Loucy (cell line): ENCODE results near the gene ABHD14A.

ENCODE experiments used
- H2AFZ ChIP-seq: fragments of 200-600 bp; sonication (generic); 2 replicates; pipeline ENCODE4 v1.6.0; 2016; ENCODE audit warnings: antibody characterized with exemption, mild to moderate bottlenecking, low read length, moderate library complexity
- H3F3A ChIP-seq: fragments of 200-600 bp; 2 replicates; pipeline ENCODE4 v1.6.0; 2016; ENCODE audit warnings: antibody characterized with exemption, low read depth, mild to moderate bottlenecking
- H3K27me3 ChIP-seq: fragments of 200-600 bp; sonication (generic); 2 replicates; pipeline ENCODE4 v1.6.1; 2014; ENCODE audit warnings: low read length, mild to moderate bottlenecking; ENCODE audit not compliant: insufficient read depth, poor library complexity, severe bottlenecking
- H3K36me3 ChIP-seq: fragments of 200-600 bp; sonication (generic); 2 replicates; pipeline ENCODE4 v1.6.1; 2016; ENCODE audit warnings: low read length; ENCODE audit not compliant: insufficient read depth
- H3K4me1 ChIP-seq: fragments of 200-600 bp; sonication (generic); 2 replicates; pipeline ENCODE4 v1.5.1; 2014; ENCODE audit warnings: low read length, mild to moderate bottlenecking; ENCODE audit not compliant: insufficient read depth, poor library complexity, severe bottlenecking
- H3K4me2 ChIP-seq: fragments of 200-600 bp; sonication (generic); 2 replicates; pipeline ENCODE4 v1.6.0; 2014; ENCODE audit warnings: antibody characterized with exemption, low read length, low read depth, mild to moderate bottlenecking; ENCODE audit not compliant: poor library complexity, severe bottlenecking
- H3K4me3 ChIP-seq: fragments of 200-600 bp; sonication (generic); 2 replicates; pipeline ENCODE4 v1.5.1; 2014; ENCODE audit warnings: low read length, mild to moderate bottlenecking, mixed read lengths; ENCODE audit not compliant: poor library complexity, severe bottlenecking
- H3K79me2 ChIP-seq: fragments of 200-600 bp; sonication (generic); 2 replicates; pipeline ENCODE4 v1.6.1; 2014; ENCODE audit warnings: low read length; ENCODE audit not compliant: insufficient read depth
- H3K9ac ChIP-seq: fragments of 200-600 bp; sonication (generic); 2 replicates; pipeline ENCODE4 v1.6.0; 2014; ENCODE audit warnings: mild to moderate bottlenecking, low read depth, low read length, moderate library complexity; ENCODE audit not compliant: poor library complexity, severe bottlenecking
- H3K9me2 ChIP-seq: fragments of 200-600 bp; sonication (generic); replicated peaks from 2 replicates; pipeline ENCODE4 v1.6.1; 2016; ENCODE audit warnings: low read depth, low read length, mixed read lengths
- H3K9me3 ChIP-seq: fragments of 200-600 bp; sonication (generic); 2 replicates; pipeline ENCODE4 v1.6.1; 2014; ENCODE audit warnings: mild to moderate bottlenecking, antibody characterized with exemption, low read length, low read depth; ENCODE audit not compliant: insufficient read depth
- H4K20me1 ChIP-seq: fragments of 200-600 bp; sonication (generic); 2 replicates; pipeline ENCODE4 v1.6.0; 2014; ENCODE audit warnings: antibody characterized with exemption, low read length, mild to moderate bottlenecking; ENCODE audit not compliant: insufficient read depth, poor library complexity, severe bottlenecking
- EZH2phosphoT487 ChIP-seq: fragments of 200-600 bp; IDR thresholded peaks from 2 replicates; pipeline ENCODE4 v1.6.1; 2018; ENCODE audit warnings: antibody characterized with exemption, mild to moderate bottlenecking, moderate library complexity, borderline replicate concordance
- TF ChIP-seq, protein P1 (sequence below): fragments of 200-600 bp; sonication (generic); conservative IDR thresholded peaks from 2 replicates; pipeline ENCODE4 v1.5.1; 2014; ENCODE audit warnings: mild to moderate bottlenecking, antibody characterized with exemption, low read length

Gene ABHD14A

DNA sequence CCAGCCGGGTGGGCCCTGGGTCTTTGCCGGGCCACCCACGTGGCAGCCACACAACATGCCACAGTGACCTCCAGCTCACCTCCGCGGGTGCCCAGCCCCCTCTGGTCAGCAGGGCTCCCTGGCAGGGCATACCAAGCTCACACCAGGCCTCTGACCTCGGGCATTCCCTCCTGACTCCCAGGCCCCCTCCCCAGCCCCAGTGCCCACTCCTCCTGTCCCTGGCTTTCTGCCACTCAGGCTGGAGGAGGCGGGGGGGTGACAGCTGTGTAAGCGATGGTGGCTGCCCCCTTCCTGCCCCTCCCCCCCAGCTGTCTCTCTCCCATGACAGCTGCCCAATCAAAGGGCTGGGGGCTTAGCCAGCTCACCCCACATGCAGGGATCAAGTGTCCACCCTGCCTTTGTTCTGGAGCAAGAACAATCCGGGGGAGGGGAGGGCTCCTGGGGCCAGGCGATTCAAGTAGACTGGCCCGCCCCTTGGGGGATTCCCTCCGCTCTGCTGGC, 10.9 kb upstream of the ABHD14A start:
- H3K27me3 ChIP-seq: no peaks in the 10 kb centered on the region
- no peak overlapping the region for H3K4me2 ChIP-seq
- H4K20me1 ChIP-seq: no peaks in the 10 kb centered on the region
- peaks cover 21% of the 10 kb centered on the region for H3K4me1 ChIP-seq
- H3F3A ChIP-seq: no peaks in the 10 kb centered on the region
- no peaks in the 10 kb centered on the region for H3K9me2 ChIP-seq
- H3K36me3 ChIP-seq: no peaks in the 10 kb centered on the region
- no peak overlapping the region for H3K4me3 ChIP-seq
- no peak for TF ChIP-seq EZH2phosphoT487
- TF ChIP-seq, protein P1, sequence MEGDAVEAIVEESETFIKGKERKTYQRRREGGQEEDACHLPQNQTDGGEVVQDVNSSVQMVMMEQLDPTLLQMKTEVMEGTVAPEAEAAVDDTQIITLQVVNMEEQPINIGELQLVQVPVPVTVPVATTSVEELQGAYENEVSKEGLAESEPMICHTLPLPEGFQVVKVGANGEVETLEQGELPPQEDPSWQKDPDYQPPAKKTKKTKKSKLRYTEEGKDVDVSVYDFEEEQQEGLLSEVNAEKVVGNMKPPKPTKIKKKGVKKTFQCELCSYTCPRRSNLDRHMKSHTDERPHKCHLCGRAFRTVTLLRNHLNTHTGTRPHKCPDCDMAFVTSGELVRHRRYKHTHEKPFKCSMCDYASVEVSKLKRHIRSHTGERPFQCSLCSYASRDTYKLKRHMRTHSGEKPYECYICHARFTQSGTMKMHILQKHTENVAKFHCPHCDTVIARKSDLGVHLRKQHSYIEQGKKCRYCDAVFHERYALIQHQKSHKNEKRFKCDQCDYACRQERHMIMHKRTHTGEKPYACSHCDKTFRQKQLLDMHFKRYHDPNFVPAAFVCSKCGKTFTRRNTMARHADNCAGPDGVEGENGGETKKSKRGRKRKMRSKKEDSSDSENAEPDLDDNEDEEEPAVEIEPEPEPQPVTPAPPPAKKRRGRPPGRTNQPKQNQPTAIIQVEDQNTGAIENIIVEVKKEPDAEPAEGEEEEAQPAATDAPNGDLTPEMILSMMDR: no peak
- H2AFZ ChIP-seq: no peak overlapping the region
- peaks cover 5% of the 10 kb centered on the region; the same call in 1 of the 2 replicates for H3K79me2 ChIP-seq
- H3K9ac ChIP-seq: no peak overlapping the region
- no peaks in the 10 kb centered on the region for H3K9me3 ChIP-seq

DNA sequence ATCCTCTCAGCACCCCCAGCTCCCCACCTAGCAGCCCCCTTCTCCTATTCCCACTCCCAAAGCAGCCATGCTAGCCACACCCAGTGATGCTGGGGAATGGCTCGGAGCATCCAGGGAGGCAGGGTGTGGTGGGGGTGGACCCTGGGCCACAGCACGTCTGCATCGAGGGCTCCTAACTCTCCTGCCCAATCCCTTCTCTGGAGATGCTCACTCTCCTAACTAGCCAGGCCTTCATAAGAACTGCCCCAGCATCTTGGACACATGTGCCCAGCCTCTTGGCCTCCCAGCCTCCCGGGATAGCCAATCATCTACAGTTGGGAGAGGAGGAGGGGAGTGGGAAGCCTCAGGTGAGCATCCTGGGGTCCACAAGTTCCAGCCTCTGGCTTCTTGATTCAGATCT, 10.3 kb upstream of the ABHD14A start:
- Histone ChIP-seq H3F3A (0 out of 2 replicates have a peak, but pooled peaks cover 2% of the 10 kb centered on the region), H3K9ac (no peak overlapping the region), H2AFZ (no peak overlapping the region), H3K4me3 (no peak overlapping the region), H3K27me3 (no peaks in the 10 kb centered on the region), H3K36me3 (no peaks in the 10 kb centered on the region), H3K9me2 (no peaks in the 10 kb centered on the region), H3K9me3 (no peaks in the 10 kb centered on the region), H3K79me2 (peaks cover 5% of the 10 kb centered on the region; the same call in 1 of the 2 replicates), H4K20me1 (no peaks in the 10 kb centered on the region), H3K4me1 (peaks cover 26% of the 10 kb centered on the region), H3K4me2 (no peak overlapping the region)
- TF ChIP-seq, protein P1: no peak
- TF ChIP-seq EZH2phosphoT487: no peak

DNA sequence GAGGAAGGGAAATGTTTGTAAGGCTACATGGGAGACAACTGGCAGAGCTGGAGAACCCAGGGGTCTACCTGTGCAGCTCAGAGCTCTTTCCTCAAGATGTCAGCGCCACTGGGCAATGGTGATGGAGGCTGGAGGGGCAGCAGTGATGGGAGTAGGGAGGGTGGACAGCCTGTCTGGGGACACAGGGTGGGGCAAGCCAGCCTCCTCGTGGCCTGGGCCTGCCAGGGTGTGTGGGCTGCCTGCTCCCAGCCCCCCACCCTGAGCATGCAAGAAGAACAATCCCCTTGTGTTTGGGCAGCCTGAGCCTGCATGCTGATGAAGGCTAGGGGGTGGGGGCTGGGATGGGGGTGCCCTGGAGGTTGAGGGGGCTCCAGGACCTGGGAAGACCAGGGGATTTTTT, 8.8 kb upstream of the ABHD14A start:
- H3K9me3 ChIP-seq: no peaks in the 10 kb centered on the region
- H3K4me2 ChIP-seq: peak overlapping the region; percentile 92
- no peaks in the 10 kb centered on the region for H3K9me2 ChIP-seq
- no peaks in the 10 kb centered on the region for H4K20me1 ChIP-seq
- H3K27me3 ChIP-seq: no peaks in the 10 kb centered on the region
- TF ChIP-seq, protein P1: no peak
- TF ChIP-seq EZH2phosphoT487: no peak
- H3K4me1 ChIP-seq: peaks cover 27% of the 10 kb centered on the region
- peaks cover 5% of the 10 kb centered on the region; the same call in 1 of the 2 replicates for H3K79me2 ChIP-seq
- no peaks in the 10 kb centered on the region for H3K36me3 ChIP-seq
- no peak overlapping the region for H3K9ac ChIP-seq
- peaks cover 4% of the 10 kb centered on the region; the same call in 1 of the 2 replicates for H3F3A ChIP-seq
- H2AFZ ChIP-seq: no peak overlapping the region
- peak overlapping the region; percentile 81 for H3K4me3 ChIP-seq
